ENCODE measurements around the gene HIPK1. TPM values are rescaled to one million over a fixed set of nuclear protein-coding genes. Genes with fewer than 3 reads are reported as not detected.

The HIPK1 gene
- total and polyA plus RNA-seq, 7 donors: 13.8 to 57.1 (median 47.2) TPM

DNA sequence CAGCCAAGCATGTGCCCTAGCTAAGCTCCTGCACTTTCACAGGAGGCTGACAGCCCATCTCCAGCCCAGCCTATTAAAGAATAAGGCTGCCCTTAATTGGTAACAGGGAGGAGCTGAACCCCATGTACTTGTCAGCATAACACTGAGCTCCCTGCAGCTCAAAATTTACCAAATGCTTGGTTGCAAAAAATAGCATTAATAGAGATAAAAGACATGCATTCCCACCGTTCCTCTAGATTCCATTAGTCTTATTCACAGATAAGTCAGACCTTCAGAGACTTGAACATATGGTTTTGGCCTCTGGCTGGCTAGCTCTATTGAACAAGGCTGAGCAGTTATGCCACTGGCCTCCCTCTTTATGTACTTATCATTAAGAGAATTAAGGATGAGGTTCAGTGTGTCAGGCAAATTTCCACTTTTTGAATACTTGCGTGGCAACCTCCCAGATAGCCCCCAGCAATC is 79.4 kb downstream of the HIPK1 start:
- no peaks in the 10 kb centered on the region for H3K27me3 ChIP-seq
- no peak for DNase-seq
- no peaks in the 10 kb centered on the region for H3K9me3 ChIP-seq
- no peak overlapping the region for H3K4me3 ChIP-seq
- 85 to 89% methylated on average over 2 of the region's 2 CpGs for WGBS, 2 donors
- no peaks in the 10 kb centered on the region for H3K36me3 ChIP-seq
- no peak for TF ChIP-seq POLR2AphosphoS5 (IDR thresholded peaks at IDR 0.05)
- no peak for TF ChIP-seq CTCF (IDR thresholded peaks at IDR 0.05)
- no peak for TF ChIP-seq POLR2A (IDR thresholded peaks at IDR 0.05)
- TF ChIP-seq EP300 (IDR thresholded peaks at IDR 0.05): no peak
- H3K27ac ChIP-seq: no peak overlapping the region
- H3K4me1 ChIP-seq: no peaks in the 10 kb centered on the region
- intact Hi-C loops (cut with DNase I): no loop called here

DNA sequence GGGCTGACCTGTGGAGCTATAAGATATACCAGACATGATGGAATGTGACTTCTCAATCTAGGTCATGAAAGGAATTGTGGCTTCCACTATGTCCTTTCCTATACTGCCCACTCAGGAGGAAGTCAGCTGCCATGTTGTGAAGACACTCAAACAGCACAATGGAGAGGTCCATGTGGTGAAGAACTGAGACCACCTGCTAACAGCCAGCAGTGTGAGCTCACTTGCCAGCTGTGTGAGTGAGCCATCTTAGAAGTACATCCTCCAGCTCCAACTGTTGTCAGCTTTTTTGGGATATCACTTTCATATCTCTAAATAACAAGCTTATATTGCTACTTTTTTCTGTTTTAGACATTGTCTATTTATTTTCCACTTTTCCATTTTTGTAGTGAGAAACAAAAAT is 79.9 kb downstream of the HIPK1 start:
- intact Hi-C loops (cut with DNase I): no loop called here
- TF ChIP-seq POLR2AphosphoS5 (IDR thresholded peaks at IDR 0.05) (no peak), EP300 (IDR thresholded peaks at IDR 0.05) (no peak), CTCF (IDR thresholded peaks at IDR 0.05) (no peak), POLR2A (IDR thresholded peaks at IDR 0.05) (no peak)
- no peak for DNase-seq

DNA sequence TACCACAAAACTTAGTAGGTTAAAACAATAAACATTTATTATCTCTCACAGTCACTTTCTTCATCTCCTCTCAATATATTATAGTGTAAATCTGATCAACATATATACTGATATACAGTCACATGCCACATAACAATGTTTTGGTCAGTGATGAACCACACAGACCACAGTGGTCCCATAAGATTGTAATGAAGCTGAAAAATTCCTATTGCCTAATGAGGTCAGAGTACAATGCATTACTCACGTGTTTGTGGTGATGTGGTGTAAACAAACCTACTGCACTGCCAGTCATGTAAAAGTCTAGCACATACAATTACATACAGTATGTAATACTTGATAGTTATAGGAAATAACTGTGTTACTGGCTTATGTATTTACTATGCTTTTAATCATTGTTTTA is 80.3 kb downstream of the HIPK1 start:
- Histone ChIP-seq H3K27me3 (peaks cover 0 to 3% (median 0%) of the 10 kb centered on the region in 3 donors), H3K9me3 (no peaks in the 10 kb centered on the region), H3K36me3 (no peaks in the 10 kb centered on the region), H3K27ac (no peak overlapping the region), H3K4me1 (no peaks in the 10 kb centered on the region), H3K4me3 (no peak overlapping the region)
- DNase-seq: no peak
- intact Hi-C loops (cut with DNase I): no loop called here
- TF ChIP-seq POLR2A (IDR thresholded peaks at IDR 0.05) (no peak), CTCF (IDR thresholded peaks at IDR 0.05) (no peak), EP300 (IDR thresholded peaks at IDR 0.05) (no peak), POLR2AphosphoS5 (IDR thresholded peaks at IDR 0.05) (no peak)
- 15 to 48% methylated on average over 1 of the region's 1 CpG for WGBS, 2 donors

More for the DNA sequence above, 79.9 kb downstream of the HIPK1 start:
- Histone ChIP-seq H3K4me1 (no peaks in the 10 kb centered on the region), H3K4me3 (no peak overlapping the region), H3K27me3 (no peaks in the 10 kb centered on the region), H3K36me3 (no peaks in the 10 kb centered on the region), H3K27ac (no peak overlapping the region), H3K9me3 (no peaks in the 10 kb centered on the region)

DNA sequence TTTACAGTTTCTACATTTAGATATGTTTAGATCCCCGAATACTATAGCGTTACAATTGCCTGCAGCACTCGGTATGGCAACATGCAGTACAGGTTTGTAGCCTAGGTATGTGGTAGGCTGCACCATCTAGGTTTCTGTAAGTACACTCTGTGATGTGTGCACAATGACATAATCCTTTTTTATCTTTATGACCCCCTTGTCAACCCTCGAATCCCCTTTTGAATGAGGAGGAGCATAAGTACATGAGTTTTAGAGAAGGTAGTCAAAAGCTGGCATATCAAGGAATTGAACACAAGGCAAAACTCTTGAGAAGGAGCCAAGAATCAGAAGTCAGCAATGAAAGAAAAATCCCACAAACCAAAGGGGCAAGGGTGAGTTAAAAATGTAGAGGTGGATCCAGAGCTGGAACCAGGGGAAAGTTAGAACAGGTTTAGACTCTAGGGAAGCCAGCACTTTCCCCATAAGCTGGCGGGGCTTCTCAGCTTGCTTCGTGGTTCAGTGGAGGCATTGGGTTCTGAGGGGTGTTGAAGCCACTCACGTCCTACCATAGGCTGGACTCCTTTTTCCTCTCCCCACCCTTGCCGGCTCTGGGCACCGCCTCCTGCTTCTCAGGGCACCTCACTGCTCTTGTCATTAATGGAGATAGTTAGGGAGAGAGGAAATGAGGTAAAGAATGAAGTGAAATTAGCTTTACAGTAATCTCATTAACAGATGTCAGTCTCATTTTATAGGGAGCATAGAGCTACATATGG is 81.5 kb downstream of the HIPK1 start:
- intact Hi-C loops (cut with DNase I): no loop called here
- TF ChIP-seq EP300 (IDR thresholded peaks at IDR 0.05) (no peak), POLR2AphosphoS5 (IDR thresholded peaks at IDR 0.05) (no peak), CTCF (IDR thresholded peaks at IDR 0.05) (no peak), POLR2A (IDR thresholded peaks at IDR 0.05) (no peak)
- whole genome bisulfite sequencing, 2 donors: 58 to 64% methylated on average over 9 of the region's 9 CpGs
- DNase-seq: no peak
- Histone ChIP-seq H3K27ac (no peak overlapping the region), H3K4me1 (no peaks in the 10 kb centered on the region), H3K9me3 (no peaks in the 10 kb centered on the region), H3K27me3 (peaks cover 0 to 3% (median 0%) of the 10 kb centered on the region in 3 donors), H3K4me3 (no peak overlapping the region), H3K36me3 (no peaks in the 10 kb centered on the region)

DNA sequence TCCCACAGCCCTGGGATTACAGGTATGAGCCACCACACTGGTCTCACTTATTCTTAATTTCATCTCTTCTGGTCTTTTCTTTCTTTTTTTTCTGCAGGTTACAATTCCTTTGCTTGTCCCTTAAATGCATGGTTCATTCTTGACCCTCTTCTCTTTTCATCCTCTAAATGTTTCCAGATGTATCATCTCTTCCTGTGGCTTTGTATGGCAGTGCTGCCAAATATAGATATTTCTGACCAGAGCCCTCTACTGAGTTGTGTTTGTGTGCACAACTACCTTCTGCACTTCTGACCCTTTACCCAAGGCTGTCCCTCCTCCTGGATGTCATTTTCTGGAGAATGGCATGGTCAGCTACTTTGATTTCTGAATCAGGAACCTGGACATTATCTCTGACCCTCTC is 82.7 kb downstream of the HIPK1 start:
- intact Hi-C loops (cut with DNase I): no loop called here
- TF ChIP-seq POLR2A (IDR thresholded peaks at IDR 0.05) (no peak), EP300 (IDR thresholded peaks at IDR 0.05) (no peak), POLR2AphosphoS5 (IDR thresholded peaks at IDR 0.05) (no peak), CTCF (IDR thresholded peaks at IDR 0.05) (no peak)

More for the DNA sequence above, 82.7 kb downstream of the HIPK1 start:
- H3K27me3 ChIP-seq: peaks cover 0 to 3% (median 0%) of the 10 kb centered on the region in 3 donors
- no peaks in the 10 kb centered on the region for H3K9me3 ChIP-seq
- H3K4me3 ChIP-seq: no peak overlapping the region
- H3K36me3 ChIP-seq: no peaks in the 10 kb centered on the region
- H3K27ac ChIP-seq: no peak overlapping the region
- DNase-seq: no peak
- H3K4me1 ChIP-seq: no peaks in the 10 kb centered on the region

All from sigmoid colon (tissue), 7 donors.